ENCODE data around the gene UBE3D. TPM values are rescaled to one million over a fixed set of nuclear protein-coding genes. Genes with fewer than 3 reads are reported as not detected.

The UBE3D gene
- total and polyA plus RNA-seq, 2 of the 4 experiments (the other 2 are of a cell fraction), result 3.2 to 6.3 TPM

- no peak overlapping the region for H2AFZ ChIP-seq (replicated peaks; ENCODE audit: low read length, poor library complexity)
- in situ Hi-C loops (cut with MboI; ENCODE audit: low sequenced_read_pairs) (no loop called here), dilution Hi-C loops (cut with HindIII; ENCODE audit: low sequenced_read_pairs, unreplicated experiment) (no loop called here), intact Hi-C loops (cut with micrococcal nuclease) (no loop called here)
- DNase-seq, result no peak
- H4K5ac ChIP-seq (ENCODE audit: low read depth, low read length), result no peak overlapping the region
- no peak overlapping the region for H3K14ac ChIP-seq (replicated peaks; ENCODE audit: low read depth, low read length)
- TF ChIP-seq SMC3 (IDR thresholded peaks at IDR 0.05; ENCODE audit: low read depth, low read length), result no peak
- no peak for TF ChIP-seq CEBPB (IDR thresholded peaks at IDR 0.05; ENCODE audit: low read depth, low read length)
- TF ChIP-seq MAZ (IDR thresholded peaks at IDR 0.05; ENCODE audit: borderline replicate concordance, low read depth, low read length), result no peak
- no peak for TF ChIP-seq RFX5 (IDR thresholded peaks at IDR 0.05; ENCODE audit: low read depth, low read length)
- TF ChIP-seq NFE2L2 (IDR thresholded peaks at IDR 0.05; ENCODE audit: low read depth, low read length), result no peak
- TF ChIP-seq MAFK (IDR thresholded peaks at IDR 0.05; ENCODE audit: low read depth, low read length), result no peak
- no peak for TF ChIP-seq POLR2A (IDR thresholded peaks at IDR 0.05; ENCODE audit: low read depth, low read length)
- no peak for TF ChIP-seq MXI1 (IDR thresholded peaks at IDR 0.05; ENCODE audit: borderline replicate concordance, low read depth, low read length)
- no peak for TF ChIP-seq CTCF (conservative IDR thresholded peaks at IDR 0.05; ENCODE audit: low read depth, low read length)
- no peak for TF ChIP-seq RAD21 (IDR thresholded peaks at IDR 0.05; ENCODE audit: low read length)
- TF ChIP-seq CHD1 (IDR thresholded peaks at IDR 0.05; ENCODE audit: low read depth, low read length), result no peak
- no peak for TF ChIP-seq RCOR1 (IDR thresholded peaks at IDR 0.05; ENCODE audit: insufficient replicate concordance, low read length)
- no peak for TF ChIP-seq USF2 (IDR thresholded peaks at IDR 0.05; ENCODE audit: low read depth, low read length)
- TF ChIP-seq ELK1 (IDR thresholded peaks at IDR 0.05; ENCODE audit: borderline replicate concordance, low read depth, low read length), result no peak
- no peak for TF ChIP-seq FOS (IDR thresholded peaks at IDR 0.05; ENCODE audit: low read depth, low read length)
- no peak for TF ChIP-seq BHLHE40 (IDR thresholded peaks at IDR 0.05; ENCODE audit: low read depth, low read length)
- no peak overlapping the region for H3K4ac ChIP-seq (ENCODE audit: low read depth, low read length)
- no peak for ATAC-seq (ENCODE audit: low read depth)
- ChIA-PET POLR2A (ENCODE audit: unreplicated experiment) (no interaction called here), CTCF (interaction anchor here (0.7 to 1.2 kb wide), 3 partner anchors 9 to 71 kb away, joined by 3 to 6 read pairs (median 3); no protein-coding TSS in a partner anchor)
- WGBS, 2 experiments (ENCODE audit: extremely low coverage in 2 of 2, insufficient read length in 1 of 2), result no CpG with 5 or more reads among the region's 1 CpG
- no peaks in the 10 kb centered on the region for H4K20me1 ChIP-seq (ENCODE audit: insufficient read depth, low read length)
- H3K4me3 ChIP-seq (ENCODE audit: insufficient read depth, low read depth, low read length), result no peak overlapping the region
- BruUV-seq (replicated peaks), result no TSS peak
- H3K4me1 ChIP-seq (ENCODE audit: control insufficient read depth, insufficient read depth, low read length), result 0 out of 2 replicates have a peak, but pooled peaks cover 3% of the 10 kb centered on the region
- no peak overlapping the region for H3K56ac ChIP-seq (ENCODE audit: extremely low read depth, insufficient read depth, low read length)
- no peak overlapping the region for H3K27ac ChIP-seq (ENCODE audit: insufficient read depth, low read length)
- H2AK5ac ChIP-seq (ENCODE audit: low read depth, low read length), result no peak overlapping the region
- no peaks in the 10 kb centered on the region for H3K9me3 ChIP-seq (ENCODE audit: control insufficient read depth, insufficient read depth, low read length)
- H3K36me3 ChIP-seq (ENCODE audit: control insufficient read depth, insufficient read depth, low read length), result peaks cover 1% of the 10 kb centered on the region; the same call in 1 of the 2 replicates
- H3K79me1 ChIP-seq (ENCODE audit: low read depth in 1 of 2, low read length in 2 of 2), result no peaks in the 10 kb centered on the region
- H3K23ac ChIP-seq (ENCODE audit: low read depth, low read length), result no peak overlapping the region
- no peak overlapping the region for H3K4me2 ChIP-seq (ENCODE audit: low read depth, low read length)
- H2BK15ac ChIP-seq (ENCODE audit: low read depth, low read length), result no peak overlapping the region
- H3K27me3 ChIP-seq (ENCODE audit: control insufficient read depth, insufficient read depth, low read length), result no peaks in the 10 kb centered on the region
- no peak overlapping the region for H2BK120ac ChIP-seq (ENCODE audit: low read depth, low read length)
- H2AK9ac ChIP-seq (replicated peaks; ENCODE audit: low read depth, low read length, poor library complexity), result no peak overlapping the region
- H2BK20ac ChIP-seq (ENCODE audit: low read depth, low read length), result no peak overlapping the region
- H3K9me1 ChIP-seq (ENCODE audit: insufficient read depth, low read length), result 0 out of 2 replicates have a peak, but pooled peaks cover 2% of the 10 kb centered on the region
- H2BK5ac ChIP-seq (ENCODE audit: low read depth, low read length, poor library complexity, severe bottlenecking), result no peak overlapping the region
- no peak overlapping the region for H3K18ac ChIP-seq (ENCODE audit: low read depth, low read length)
- H3K9ac ChIP-seq (ENCODE audit: low read depth, low read length), result no peak overlapping the region
- H4K8ac ChIP-seq (ENCODE audit: low read depth in 2 of 2, low read length in 2 of 2), result no peak overlapping the region
- no peak overlapping the region for H4K91ac ChIP-seq (ENCODE audit: insufficient read depth, low read depth, low read length)
These were observed 42.7 kb upstream of the UBE3D start for GRCh38 chr6:83108378-83108777.

Measured in IMR-90 (cell line).